Parathyroid adenoma (tissue), 2 donors: ENCODE data around the gene SUCO.
"Not testable (repeated sequence)": the region's sequence is repeated elsewhere in the genome, so short reads cannot be mapped to it uniquely, and the experiment has no call there.

ENCODE experiments used
- H2AFZ ChIP-seq: fragments of 300-600 bp; sonication (generic); one replicate; pipeline ENCODE4 v1.7.0; 2017; ENCODE audit warnings: antibody characterized with exemption, mild to moderate bottlenecking
- H3K27ac ChIP-seq: fragments of 300-600 bp; sonication (generic); one replicate; pipeline ENCODE4 v1.7.0; 2017
- H3K27me3 ChIP-seq: fragments of 300-600 bp; sonication (generic); one replicate; pipeline ENCODE4 v1.7.0; 2017; ENCODE audit warnings: low read length; ENCODE audit not compliant: control insufficient read depth, insufficient read depth
- H3K36me3 ChIP-seq: fragments of 300-600 bp; sonication (generic); one replicate; pipeline ENCODE4 v1.7.0; 2017; ENCODE audit warnings: low read length; ENCODE audit not compliant: control insufficient read depth, insufficient read depth
- H3K4me1 ChIP-seq: fragments of 300-600 bp; sonication (generic); one replicate; pipeline ENCODE4 v1.7.0; 2017; ENCODE audit warnings: control low read depth
- H3K4me2 ChIP-seq: fragments of 300-600 bp; sonication (generic); one replicate; pipeline ENCODE4 v1.7.0; 2017; ENCODE audit warnings: low read length
- H3K4me3 ChIP-seq: fragments of 300-600 bp; sonication (generic); one replicate; pipeline ENCODE4 v1.7.0; 2017; ENCODE audit warnings: low read depth, low read length
- H3K79me2 ChIP-seq: fragments of 300-600 bp; sonication (generic); one replicate; pipeline ENCODE4 v1.7.0; 2017; ENCODE audit warnings: control low read depth
- H3K9ac ChIP-seq: fragments of 300-600 bp; sonication (generic); one replicate; pipeline ENCODE4 v1.7.0; 2017; ENCODE audit warnings: mild to moderate bottlenecking
- H3K9me3 ChIP-seq: fragments of 300-600 bp; sonication (generic); one replicate; pipeline ENCODE4 v1.7.0; 2017; ENCODE audit warnings: low read length; ENCODE audit not compliant: control insufficient read depth
- CTCF ChIP-seq: fragments of 300-600 bp; sonication (generic); IDR thresholded peaks from one replicate; pipeline ENCODE4 v1.7.0; 2017; ENCODE audit warnings: antibody characterized with exemption, mild to moderate bottlenecking
- donor health status: primary hyperparathyroidism.

Gene SUCO

DNA sequence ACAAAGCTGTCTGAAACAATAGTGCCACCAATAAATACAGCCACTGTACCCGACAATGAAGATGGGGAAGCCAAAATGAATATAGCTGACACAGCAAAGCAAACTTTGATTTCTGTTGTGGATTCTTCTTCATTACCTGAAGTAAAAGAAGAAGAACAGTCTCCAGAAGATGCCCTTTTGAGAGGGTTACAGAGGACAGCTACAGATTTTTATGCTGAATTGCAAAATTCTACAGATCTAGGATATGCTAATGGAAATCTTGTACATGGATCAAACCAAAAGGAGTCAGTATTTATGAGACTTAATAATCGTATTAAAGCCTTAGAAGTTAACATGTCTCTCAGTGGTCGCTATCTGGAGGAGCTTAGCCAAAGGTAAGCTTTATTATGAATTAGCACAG, 56.6 kb downstream of the SUCO start:
- H2AFZ ChIP-seq, result no peak overlapping the region
- H3K36me3 ChIP-seq, result no peaks in the 10 kb centered on the region
- no peaks in the 10 kb centered on the region for H3K27me3 ChIP-seq
- H3K79me2 ChIP-seq, result peaks cover 2% of the 10 kb centered on the region
- H3K4me3 ChIP-seq, result no peak overlapping the region
- H3K27ac ChIP-seq, result no peak overlapping the region
- no peak for TF ChIP-seq CTCF
- H3K4me1 ChIP-seq, result no peaks in the 10 kb centered on the region
- H3K4me2 ChIP-seq, result no peak overlapping the region
- H3K9ac ChIP-seq, result no peak overlapping the region
- H3K9me3 ChIP-seq, result no peaks in the 10 kb centered on the region

DNA sequence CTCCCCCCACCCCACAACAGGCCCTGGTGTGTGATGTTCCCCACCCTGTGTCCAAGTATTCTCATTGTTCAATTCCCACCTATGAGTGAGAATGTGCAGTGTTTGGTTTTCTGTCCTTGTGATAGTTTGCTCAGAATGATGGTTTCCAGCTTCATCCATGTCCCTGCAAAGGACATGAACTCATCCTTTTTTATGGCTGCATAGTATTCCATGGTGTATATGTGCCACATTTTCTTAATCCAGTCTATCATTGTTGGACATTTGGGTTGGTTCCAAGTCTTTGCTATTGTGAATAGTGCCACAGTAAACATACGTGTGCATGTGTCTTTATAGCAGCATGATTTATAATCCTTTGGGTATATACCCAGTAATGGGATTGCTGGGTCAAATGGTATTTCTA, 58.5 kb downstream of the SUCO start:
- not testable (repeated sequence) for H3K36me3 ChIP-seq

DNA sequence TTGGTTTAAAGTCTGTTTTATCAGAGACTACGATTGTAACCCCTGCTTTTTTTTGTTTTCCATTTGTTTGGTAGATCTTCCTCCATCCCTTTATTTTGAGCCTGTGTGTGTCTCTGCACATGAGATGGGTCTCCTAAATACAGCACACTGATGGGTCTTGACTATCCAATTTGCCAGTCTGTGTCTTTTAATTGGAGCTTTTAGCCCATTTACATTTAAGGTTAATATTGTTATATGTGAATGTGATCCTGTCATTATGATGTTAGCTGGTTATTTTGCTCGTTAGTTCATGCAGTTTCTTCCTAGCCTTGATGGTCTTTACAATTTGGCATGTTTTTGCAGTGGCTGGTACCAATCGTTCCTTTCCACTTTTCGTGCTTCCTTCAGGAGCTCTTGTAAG, 62.1 kb downstream of the SUCO start:
- H2AFZ ChIP-seq, H3K4me2 ChIP-seq, H3K9ac ChIP-seq, H3K27ac ChIP-seq, H3K9me3 ChIP-seq, H3K4me3 ChIP-seq, H3K27me3 ChIP-seq, H3K79me2 ChIP-seq, H3K4me1 ChIP-seq, H3K36me3 ChIP-seq: not testable (repeated sequence)

More for the DNA sequence above, 58.5 kb downstream of the SUCO start:
- H3K79me2 ChIP-seq, H3K9ac ChIP-seq, H3K27me3 ChIP-seq, H3K4me1 ChIP-seq, H3K4me2 ChIP-seq, H3K27ac ChIP-seq, H2AFZ ChIP-seq, H3K9me3 ChIP-seq, H3K4me3 ChIP-seq: not testable (repeated sequence)

DNA sequence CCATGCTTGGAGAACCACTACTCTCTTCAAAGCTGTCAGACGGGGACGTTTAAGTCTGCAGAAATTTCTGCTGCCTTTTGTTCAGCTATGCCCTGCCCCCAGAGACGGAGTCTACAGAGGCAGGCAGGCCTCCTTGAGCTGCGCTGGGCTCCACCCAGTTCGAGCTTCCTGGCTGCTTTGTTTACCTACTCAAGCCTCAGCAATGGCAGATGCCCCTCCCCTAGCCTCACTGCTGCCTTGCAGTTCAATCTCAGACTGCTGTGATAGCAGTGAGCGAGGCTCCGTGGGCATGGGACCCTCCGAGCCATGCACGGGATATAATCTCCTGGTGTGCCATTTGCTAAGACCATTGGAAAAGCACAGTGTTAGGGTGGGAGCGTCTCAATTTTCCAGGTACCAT, 63.8 kb downstream of the SUCO start:
- not testable (repeated sequence) for H3K27ac ChIP-seq, H3K36me3 ChIP-seq, H2AFZ ChIP-seq, H3K4me3 ChIP-seq, H3K79me2 ChIP-seq, H3K4me2 ChIP-seq, H3K27me3 ChIP-seq, H3K4me1 ChIP-seq, H3K9ac ChIP-seq, H3K9me3 ChIP-seq

GRCh38 chr1:172599912-172600311, 67.0 kb downstream of the SUCO start:
- Histone ChIP-seq H2AFZ (no peak overlapping the region), H3K4me3 (no peak overlapping the region), H3K27ac (no peak overlapping the region), H3K4me2 (no peak overlapping the region), H3K79me2 (no peaks in the 10 kb centered on the region), H3K27me3 (no peaks in the 10 kb centered on the region), H3K9ac (no peak overlapping the region), H3K4me1 (no peaks in the 10 kb centered on the region), H3K36me3 (no peaks in the 10 kb centered on the region), H3K9me3 (no peaks in the 10 kb centered on the region)
- no peak for TF ChIP-seq CTCF

- no peaks in the 10 kb centered on the region for H3K36me3 ChIP-seq
- no peak for TF ChIP-seq CTCF
- no peaks in the 10 kb centered on the region for H3K27me3 ChIP-seq
Observed at GRCh38 chr1:172600615-172601014, 67.7 kb downstream of the SUCO start.

More at GRCh38 chr1:172600615-172601014, 67.7 kb downstream of the SUCO start:
- Histone ChIP-seq H3K4me3 (no peak overlapping the region), H3K79me2 (no peaks in the 10 kb centered on the region), H3K4me1 (no peaks in the 10 kb centered on the region), H3K9me3 (no peaks in the 10 kb centered on the region), H2AFZ (no peak overlapping the region), H3K4me2 (no peak overlapping the region), H3K9ac (no peak overlapping the region), H3K27ac (no peak overlapping the region)
